ENCODE measurements around the gene TRMT10B.

Gene TRMT10B

GRCh38 chr9:37775216-37775919 lies 21.8 kb downstream of the TRMT10B start:
- H3K36me3 ChIP-seq, result peaks cover 55% of the 10 kb centered on the region
- H3K9me3 ChIP-seq, result no peaks in the 10 kb centered on the region
- no peak for DNase-seq
- no peaks in the 10 kb centered on the region for H3K27me3 ChIP-seq
- H3K4me3 ChIP-seq (ENCODE audit: low read depth, low read length), result no peak overlapping the region
- H3K4me1 ChIP-seq, result no peaks in the 10 kb centered on the region
- no peak for TF ChIP-seq CTCF (IDR thresholded peaks at IDR 0.05; ENCODE audit: low read depth, low read length)

GRCh38 chr9:37776328-37776727 lies 22.7 kb downstream of the TRMT10B start:
- Histone ChIP-seq H3K36me3 (peaks cover 64% of the 10 kb centered on the region), H3K4me3 (ENCODE audit: low read depth, low read length) (no peak overlapping the region)

GRCh38 chr9:37778534-37778933 lies 24.9 kb downstream of the TRMT10B start:
- DNase-seq, result no peak
- no peak for TF ChIP-seq CTCF (IDR thresholded peaks at IDR 0.05; ENCODE audit: low read depth, low read length)
- H3K4me1 ChIP-seq, result no peaks in the 10 kb centered on the region
- H3K36me3 ChIP-seq, result peaks cover 79% of the 10 kb centered on the region
- no peak overlapping the region for H3K4me3 ChIP-seq (ENCODE audit: low read depth, low read length)
- no peaks in the 10 kb centered on the region for H3K27me3 ChIP-seq
- no peaks in the 10 kb centered on the region for H3K9me3 ChIP-seq

More at GRCh38 chr9:37776328-37776727, 22.7 kb downstream of the TRMT10B start:
- Histone ChIP-seq H3K9me3 (no peaks in the 10 kb centered on the region), H3K4me1 (no peaks in the 10 kb centered on the region), H3K27me3 (no peaks in the 10 kb centered on the region)
- no peak for DNase-seq
- TF ChIP-seq CTCF (IDR thresholded peaks at IDR 0.05; ENCODE audit: low read depth, low read length), result no peak

GRCh38 chr9:37784291-37784615 lies 30.6 kb downstream of the TRMT10B start:
- DNase-seq, result no peak
- no peaks in the 10 kb centered on the region; the same call in 1 of the 2 replicates for H3K4me1 ChIP-seq
- TF ChIP-seq CTCF (IDR thresholded peaks at IDR 0.05; ENCODE audit: low read depth, low read length), result no peak
- H3K36me3 ChIP-seq, result peaks cover 47% of the 10 kb centered on the region
- no peaks in the 10 kb centered on the region for H3K9me3 ChIP-seq
- H3K27me3 ChIP-seq, result no peaks in the 10 kb centered on the region
- peak overlapping the region; percentile 94 for H3K4me3 ChIP-seq (ENCODE audit: low read depth, low read length)

GRCh38 chr9:37784616-37785483 lies 31.2 kb downstream of the TRMT10B start, which contains the start of gene EXOSC3:
EXOSC3 (minus strand) TSS chr9:37785064; CDS start chr9:37785044, 20 bp downstream.
- H3K36me3 ChIP-seq, result peaks cover 41% of the 10 kb centered on the region
- peak; percentile 21; the same call in 1 of the 2 replicates for TF ChIP-seq CTCF (IDR thresholded peaks at IDR 0.05; ENCODE audit: low read depth, low read length)
- no peaks in the 10 kb centered on the region for H3K9me3 ChIP-seq
- no peaks in the 10 kb centered on the region; the same call in 1 of the 2 replicates for H3K4me1 ChIP-seq
- H3K27me3 ChIP-seq, result no peaks in the 10 kb centered on the region
- peak within 1 kb of the TSS; percentile 94 for H3K4me3 ChIP-seq (ENCODE audit: low read depth, low read length)
- DNase-seq, result peak; percentile 92
